ENCODE data around the gene HRCT1. TPM values are rescaled to one million over a fixed set of nuclear protein-coding genes. Genes with fewer than 3 reads are reported as not detected.
A peak's percentile ranks its signal among the peaks of the same experiment; 100 is the strongest.

The HRCT1 gene
- total RNA-seq, 8 experiments from 2014 or later = 0.27 to 1.8 (median 1.0) TPM; not detected in 1

DNA sequence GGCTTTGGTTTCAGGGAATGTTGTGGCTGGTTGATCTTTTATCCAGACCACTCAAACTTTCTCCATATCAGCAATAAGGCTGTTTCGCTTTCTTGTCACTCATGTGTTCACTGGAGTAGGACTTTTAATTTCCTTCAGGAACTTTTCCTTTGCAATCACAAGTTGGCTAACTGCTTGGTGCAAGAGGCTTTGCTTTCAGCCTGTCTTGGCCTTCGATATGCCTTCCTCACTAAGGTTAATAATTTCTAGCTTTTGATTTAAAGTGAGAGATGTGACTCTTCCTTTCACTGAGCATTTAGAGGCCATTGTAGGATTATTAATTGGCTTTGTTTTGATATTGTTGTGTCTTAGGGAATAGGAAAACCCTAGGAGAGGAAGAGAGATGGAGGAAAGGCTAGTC, 7.0 kb upstream of the HRCT1 start:
- Histone ChIP-seq H3K4me3 (no peak overlapping the region), H3K27ac (no peak overlapping the region), H3K4me1 (replicated peaks in 1 of 2) (no peaks in the 10 kb centered on the region)
- ATAC-seq (replicated peaks in 6 of 8) = no peak
- in situ Hi-C loops (cut with MboI; ENCODE audit: low pct_unique_long_range_greater_than_20kb in 2 of 9, low sequenced_read_pairs in 9 of 9, unreplicated experiment in 9 of 9) = loop anchor here in 4 of 9 experiments (25.0 kb wide), 1 partner anchor 112 kb away; the partner anchor contains the start of gene NPR2 (in 4 of the 4)
- WGBS, 10 experiments = 50 to 100% (median 79%) methylated on average over 1 to 2 of the region's 2 CpGs; no CpG with 5 or more reads in 4 of the 10 experiments

DNA sequence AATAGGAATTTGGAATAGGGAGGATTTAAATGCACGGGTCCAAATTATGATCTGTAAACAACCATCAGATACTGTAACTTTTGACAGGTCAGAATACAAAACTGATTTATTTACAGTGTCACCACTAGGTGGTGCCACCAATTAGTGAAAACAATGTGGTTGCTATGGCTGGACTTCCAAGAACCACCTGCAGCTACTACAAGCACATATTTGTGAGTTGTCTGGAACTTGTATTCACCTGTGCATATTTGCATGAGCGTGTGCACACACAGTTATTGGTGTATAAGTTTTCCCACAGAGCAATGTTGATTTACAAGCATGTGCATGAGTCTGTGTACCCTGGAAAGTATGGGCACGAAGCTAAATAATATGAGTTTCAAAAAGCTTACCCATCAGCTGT, 3.0 kb upstream of the HRCT1 start:
- no peak overlapping the region for H3K4me3 ChIP-seq
- H3K4me1 ChIP-seq (replicated peaks in 1 of 2) = peaks cover 9 to 16% of the 10 kb centered on the region in 2 donors
- peak in 1 of 8 experiments; percentile 16 for ATAC-seq (replicated peaks in 6 of 8)
- 0 to 67% (median 33%) methylated on average over 1 to 3 of the region's 3 CpGs; no CpG with 5 or more reads in 1 of the 10 experiments for WGBS, 10 experiments
- H3K27ac ChIP-seq = no peak overlapping the region
- in situ Hi-C loops (cut with MboI; ENCODE audit: low pct_unique_long_range_greater_than_20kb in 2 of 9, low sequenced_read_pairs in 9 of 9, unreplicated experiment in 9 of 9) = loop anchor here in 1 of 9 experiments (10.0 kb wide), 1 partner anchor 122 kb away; no protein-coding TSS in a partner anchor

DNA sequence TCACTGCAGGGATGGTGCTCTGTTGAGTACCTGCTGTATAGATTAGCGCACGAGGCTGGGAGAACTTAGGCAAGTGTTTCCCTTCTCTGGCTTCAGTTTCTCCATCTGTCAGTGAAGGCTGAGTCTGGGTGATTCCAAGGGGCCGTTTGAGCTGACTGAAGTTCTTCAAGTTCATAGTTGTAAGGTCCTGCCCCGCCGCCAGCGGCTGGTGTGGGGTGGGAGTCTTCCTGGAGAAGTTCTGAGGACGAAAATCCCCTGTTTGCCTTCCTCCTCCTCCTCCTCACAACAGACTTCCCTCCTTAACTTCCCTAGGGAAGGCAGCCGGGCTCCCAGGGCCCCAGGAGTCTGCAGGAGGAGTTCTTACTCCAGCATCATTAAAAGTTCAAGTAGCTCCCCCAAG, 1.7 kb upstream of the HRCT1 start:
- Histone ChIP-seq H3K4me1 (replicated peaks in 1 of 2) (peaks cover 15 to 23% of the 10 kb centered on the region in 2 donors), H3K4me3 (no peak overlapping the region), H3K27ac (no peak overlapping the region)
- WGBS, 10 experiments = 50 to 80% (median 67%) methylated on average over 1 to 6 of the region's 8 CpGs; no CpG with 5 or more reads in 3 of the 10 experiments
- no peak for ATAC-seq (replicated peaks in 6 of 8)
- in situ Hi-C loops (cut with MboI; ENCODE audit: low pct_unique_long_range_greater_than_20kb in 2 of 9, low sequenced_read_pairs in 9 of 9, unreplicated experiment in 9 of 9) = loop anchor here in 1 of 9 experiments (10.0 kb wide), 1 partner anchor 120 kb away; no protein-coding TSS in a partner anchor

DNA sequence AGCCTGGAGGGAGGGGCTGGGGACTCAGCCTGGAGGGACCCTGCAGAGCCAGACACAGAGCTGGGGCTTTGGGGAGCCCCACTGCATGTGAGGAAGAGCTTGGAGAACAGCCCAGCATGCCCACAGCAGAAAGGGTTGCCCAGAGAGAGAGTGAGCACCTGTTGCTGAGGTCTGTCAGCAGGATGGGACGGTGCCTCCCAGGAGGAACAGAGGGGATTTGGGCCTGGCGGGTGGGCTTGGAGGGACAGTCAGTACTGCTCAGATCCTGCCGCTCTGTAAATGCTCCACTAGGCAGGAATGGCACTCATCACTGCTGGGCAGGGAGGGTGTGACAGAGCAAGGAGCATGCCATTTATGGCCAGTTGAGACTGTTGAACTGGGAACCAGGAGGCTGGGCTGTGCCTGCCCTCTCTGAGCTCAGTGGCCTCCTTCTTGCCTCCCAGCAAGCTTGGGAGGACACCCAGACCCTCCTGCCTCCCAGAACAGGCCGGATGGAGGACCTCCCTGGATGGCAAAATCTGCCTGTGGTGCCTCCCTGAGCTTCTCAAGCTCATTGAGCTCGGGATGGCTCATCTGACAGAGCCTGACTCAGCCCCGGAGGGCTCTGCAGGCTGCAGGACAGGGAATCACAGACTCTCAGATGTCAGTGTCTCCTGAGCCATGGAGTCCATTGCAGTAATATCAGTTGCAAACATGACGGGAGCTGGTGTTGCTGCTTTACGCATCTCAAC, 786 bp upstream of the HRCT1 start:
- in situ Hi-C loops (cut with MboI; ENCODE audit: low pct_unique_long_range_greater_than_20kb in 2 of 9, low sequenced_read_pairs in 9 of 9, unreplicated experiment in 9 of 9) = loop anchor here in 1 of 9 experiments (10.0 kb wide), 1 partner anchor 120 kb away; no protein-coding TSS in a partner anchor
- H3K4me1 ChIP-seq (replicated peaks in 1 of 2) = peaks cover 15 to 23% of the 10 kb centered on the region in 2 donors
- no peak overlapping the region for H3K4me3 ChIP-seq
- H3K27ac ChIP-seq = no peak overlapping the region
- peak in 2 of 8 experiments; percentile 2 to 15 for ATAC-seq (replicated peaks in 6 of 8)
- 7 to 100% (median 54%) methylated on average over 1 to 4 of the region's 8 CpGs; no CpG with 5 or more reads in 4 of the 10 experiments for WGBS, 10 experiments

DNA sequence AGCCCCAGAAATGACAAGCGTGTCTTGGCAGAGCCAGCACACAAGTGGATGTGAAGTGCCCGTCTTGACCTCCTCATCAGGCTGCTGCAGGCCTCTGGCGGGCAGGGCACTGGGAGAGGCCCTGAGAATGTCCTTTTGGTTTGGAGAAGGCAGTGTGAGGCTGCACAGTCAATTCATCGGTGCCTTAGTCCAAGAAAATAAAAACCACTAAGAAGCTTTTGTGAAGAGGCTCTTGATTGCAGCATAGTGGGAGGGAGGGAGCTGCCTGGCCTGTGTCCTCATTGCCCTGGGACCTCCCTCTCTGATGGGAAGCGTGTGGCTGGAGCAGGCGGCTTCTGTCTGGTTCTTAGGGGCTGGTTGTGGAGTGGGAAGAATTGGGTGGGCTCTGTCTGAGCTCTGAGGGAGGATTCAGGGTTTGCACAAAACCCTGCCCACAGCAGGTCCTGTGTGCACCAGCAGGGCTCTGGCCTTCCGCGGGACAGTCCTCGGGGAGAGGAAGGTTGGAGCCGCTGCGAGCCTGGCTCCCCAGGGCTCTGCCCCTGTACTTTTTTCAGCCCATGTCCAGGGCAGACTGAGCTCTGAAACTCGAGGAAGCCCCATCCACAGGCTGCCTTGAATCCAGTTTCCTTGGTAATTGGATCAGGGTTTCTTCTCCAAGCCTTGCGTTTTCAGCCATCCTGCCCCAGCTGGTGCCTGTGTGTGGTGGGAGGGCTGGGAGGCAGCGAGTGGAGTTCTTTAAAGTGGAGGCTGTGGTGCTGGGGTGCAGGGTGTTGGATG, 1.1 kb downstream of the HRCT1 start:
- Histone ChIP-seq H3K27ac (peak overlapping the region in 1 of 2 donors; percentile 63), H3K4me3 (no peak overlapping the region), H3K4me1 (replicated peaks in 1 of 2) (peaks cover 15 to 23% of the 10 kb centered on the region in 2 donors)
- whole genome bisulfite sequencing, 10 experiments = 10 to 93% (median 66%) methylated on average over 2 to 9 of the region's 14 CpGs; no CpG with 5 or more reads in 3 of the 10 experiments
- in situ Hi-C loops (cut with MboI; ENCODE audit: low pct_unique_long_range_greater_than_20kb in 2 of 9, low sequenced_read_pairs in 9 of 9, unreplicated experiment in 9 of 9) = loop anchor here in 1 of 9 experiments (10.0 kb wide), 1 partner anchor 118 kb away; no protein-coding TSS in a partner anchor
- peak in 7 of 8 experiments; percentile 31 to 65 (median 35) for ATAC-seq (replicated peaks in 6 of 8)

DNA sequence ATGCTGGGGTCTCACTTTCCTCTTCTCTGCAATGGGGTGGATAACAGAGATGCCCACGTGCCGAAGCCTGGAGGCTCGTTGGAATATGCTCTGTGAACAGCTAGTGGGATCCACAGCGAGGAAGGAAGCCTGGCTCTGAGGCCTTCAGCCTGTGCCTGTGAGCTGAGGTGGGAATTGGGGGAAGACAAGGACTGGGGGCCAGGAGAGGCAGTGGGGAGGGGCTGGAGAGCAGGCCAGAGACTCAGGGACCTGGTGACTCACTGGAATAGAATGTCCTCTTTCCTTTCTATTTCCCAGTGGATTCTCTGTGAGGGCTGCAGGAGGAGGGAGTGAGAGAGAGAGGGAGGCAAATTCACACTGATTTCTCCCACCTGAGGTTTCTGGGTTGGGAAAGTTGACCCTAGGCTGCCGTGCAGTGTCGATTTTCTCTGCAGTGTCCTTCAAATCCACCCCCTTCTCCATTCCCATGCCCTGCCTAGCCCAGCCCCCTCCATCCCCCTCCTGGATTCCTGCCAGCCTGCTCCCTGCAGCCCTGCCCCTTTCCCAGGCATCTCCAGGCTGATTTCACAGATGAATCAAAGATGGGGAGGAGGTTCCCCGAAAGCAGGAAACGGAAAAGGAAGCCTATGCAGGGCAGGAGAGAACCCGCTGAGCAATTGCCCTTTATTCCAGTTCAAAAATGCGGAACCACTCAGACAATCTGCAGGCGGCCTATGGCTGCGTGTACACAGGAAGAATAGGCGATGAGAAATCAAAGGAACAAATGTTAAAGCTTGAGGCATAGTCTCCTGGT, 1.9 kb downstream of the HRCT1 start:
- 0 to 100% (median 60%) methylated on average over 1 to 6 of the region's 13 CpGs; no CpG with 5 or more reads in 3 of the 10 experiments for WGBS, 10 experiments
- in situ Hi-C loops (cut with MboI; ENCODE audit: low pct_unique_long_range_greater_than_20kb in 2 of 9, low sequenced_read_pairs in 9 of 9, unreplicated experiment in 9 of 9) = loop anchor here in 1 of 9 experiments (10.0 kb wide), 1 partner anchor 117 kb away; no protein-coding TSS in a partner anchor
- Histone ChIP-seq H3K4me1 (replicated peaks in 1 of 2) (peaks cover 15 to 23% of the 10 kb centered on the region in 2 donors), H3K4me3 (no peak overlapping the region), H3K27ac (peak overlapping the region; percentile 22 to 63)
- peak; percentile 44 to 85 (median 74) for ATAC-seq (replicated peaks in 6 of 8)

DNA sequence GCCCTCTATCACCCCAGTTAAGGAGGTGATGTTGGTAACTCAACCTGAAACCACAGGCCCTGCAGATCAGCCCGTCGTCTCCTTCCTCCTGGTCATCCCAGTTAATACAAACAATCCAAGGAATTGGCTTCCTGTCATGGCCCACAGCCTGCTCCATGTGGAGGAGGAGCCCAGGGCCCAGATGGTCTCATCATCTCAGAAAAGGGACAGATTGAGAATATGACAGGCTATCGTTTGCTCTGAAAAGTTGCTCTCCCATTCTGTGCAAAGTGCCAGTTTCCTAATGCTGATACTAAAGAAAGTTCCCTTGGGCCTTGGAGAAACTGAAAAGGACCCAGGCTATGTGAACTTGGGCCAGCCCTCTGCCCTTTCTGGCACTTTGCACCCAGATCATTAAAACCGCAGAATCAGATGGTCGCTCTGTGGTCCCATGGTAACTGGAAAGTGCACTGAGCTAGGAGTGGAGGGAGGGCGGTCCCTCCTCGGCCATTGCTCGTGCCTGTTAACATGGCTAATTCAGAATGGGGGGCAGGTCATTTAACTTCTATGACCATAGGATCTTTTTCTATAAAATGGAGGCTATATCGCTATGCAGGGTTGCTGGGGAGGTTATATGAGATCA, 2.6 kb downstream of the HRCT1 start:
- Histone ChIP-seq H3K27ac (peak overlapping the region; percentile 22 to 63), H3K4me1 (replicated peaks in 1 of 2) (peaks cover 15 to 23% of the 10 kb centered on the region in 2 donors)

DNA sequence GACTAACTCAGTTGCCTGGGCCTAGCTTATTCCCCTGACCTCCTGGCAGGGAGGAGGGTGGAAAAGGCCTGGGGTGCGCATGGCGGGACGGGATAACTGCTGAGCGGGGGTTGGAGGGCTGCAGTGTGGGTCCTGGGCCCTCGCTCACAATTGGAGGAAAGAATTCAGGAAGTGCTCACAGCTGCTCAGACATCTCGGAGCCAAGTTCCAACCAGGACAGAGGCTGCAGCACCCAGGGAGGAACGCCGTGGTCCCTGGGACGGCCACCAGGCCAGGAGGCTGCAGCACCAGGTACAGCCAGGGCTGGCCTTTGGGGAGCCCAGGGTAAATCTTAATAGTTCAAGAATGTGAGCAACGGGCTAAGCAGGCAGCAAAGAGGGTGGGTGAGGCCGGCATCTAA, 3.3 kb downstream of the HRCT1 start, which contains the start of gene SPAAR:
SPAAR (plus strand) TSS at position 217 of the 400 bp plus-strand sequence. CDS start 974 bp downstream, outside the sequence.
- Histone ChIP-seq H3K27ac (peak within 1 kb of the TSS; percentile 22 to 63), H3K4me1 (replicated peaks in 1 of 2) (peaks cover 15 to 23% of the 10 kb centered on the region in 2 donors), H3K4me3 (no peak within 1 kb of the TSS)
- in situ Hi-C loops (cut with MboI; ENCODE audit: low pct_unique_long_range_greater_than_20kb in 2 of 9, low sequenced_read_pairs in 9 of 9, unreplicated experiment in 9 of 9) = loop anchor here in 1 of 9 experiments (10.0 kb wide), 1 partner anchor 116 kb away; no protein-coding TSS in a partner anchor
- 92 to 100% (median 93%) methylated on average over 1 to 6 of the region's 11 CpGs; no CpG with 5 or more reads in 7 of the 10 experiments for WGBS, 10 experiments
- no peak for ATAC-seq (replicated peaks in 6 of 8)

More for the DNA sequence above, 2.6 kb downstream of the HRCT1 start:
- in situ Hi-C loops (cut with MboI; ENCODE audit: low pct_unique_long_range_greater_than_20kb in 2 of 9, low sequenced_read_pairs in 9 of 9, unreplicated experiment in 9 of 9) = loop anchor here in 1 of 9 experiments (10.0 kb wide), 1 partner anchor 116 kb away; no protein-coding TSS in a partner anchor
- 46 to 100% (median 91%) methylated on average over 1 to 6 of the region's 9 CpGs; no CpG with 5 or more reads in 2 of the 10 experiments for WGBS, 10 experiments
- ATAC-seq (replicated peaks in 6 of 8) = no peak
- no peak overlapping the region for H3K4me3 ChIP-seq

DNA sequence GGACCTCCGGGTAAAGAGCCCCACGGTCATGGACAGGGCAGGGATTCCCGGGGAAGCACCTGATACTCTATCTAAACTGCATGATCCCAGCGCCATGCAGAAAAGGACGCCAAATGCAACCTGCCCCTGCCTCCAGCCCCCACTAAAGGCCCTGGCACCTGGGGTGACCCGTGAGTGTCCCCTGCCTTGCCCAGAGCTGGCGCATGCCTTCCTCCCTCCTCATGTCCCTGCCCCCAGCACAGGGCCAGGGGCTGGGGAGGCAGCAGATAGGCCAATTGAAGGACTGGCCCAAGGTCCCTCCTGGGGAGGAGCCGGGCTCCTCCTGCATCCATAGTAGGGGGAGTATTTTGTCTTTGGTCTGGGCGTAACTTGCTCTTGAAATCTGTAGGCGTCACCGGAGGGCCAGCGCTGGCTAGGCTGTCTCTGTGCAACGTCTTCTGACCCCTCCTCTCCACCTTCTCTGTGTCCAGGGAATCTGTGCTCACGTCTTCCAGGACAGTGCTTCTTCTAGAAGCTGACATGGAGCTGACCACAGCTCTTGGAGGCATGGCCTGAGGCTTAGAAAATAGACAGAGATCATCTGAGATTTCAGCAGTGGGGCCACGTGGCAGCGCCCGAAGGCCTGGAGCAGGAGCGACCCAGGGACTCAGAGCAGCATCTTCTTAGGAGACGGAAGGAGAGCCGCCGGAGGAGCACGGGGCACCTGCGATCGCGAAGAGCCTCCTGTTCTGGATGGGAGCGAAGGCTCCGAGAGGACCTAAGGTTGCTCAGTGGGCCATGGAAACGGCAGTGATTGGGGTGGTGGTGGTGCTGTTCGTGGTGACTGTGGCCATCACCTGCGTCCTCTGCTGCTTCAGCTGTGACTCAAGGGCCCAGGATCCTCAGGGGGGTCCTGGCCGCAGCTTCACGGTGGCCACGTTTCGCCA, 3.9 kb downstream of the HRCT1 start:
- H3K4me3 ChIP-seq = no peak overlapping the region
- H3K4me1 ChIP-seq (replicated peaks in 1 of 2) = peaks cover 15 to 27% of the 10 kb centered on the region in 2 donors
- WGBS, 10 experiments = 80 to 100% (median 91%) methylated on average over 1 to 12 of the region's 34 CpGs; no CpG with 5 or more reads in 3 of the 10 experiments
- H3K27ac ChIP-seq = no peak overlapping the region
- no peak for ATAC-seq (replicated peaks in 6 of 8)
- in situ Hi-C loops (cut with MboI; ENCODE audit: low pct_unique_long_range_greater_than_20kb in 2 of 9, low sequenced_read_pairs in 9 of 9, unreplicated experiment in 9 of 9) = loop anchor here in 1 of 9 experiments (10.0 kb wide), 1 partner anchor 115 kb away; no protein-coding TSS in a partner anchor

DNA sequence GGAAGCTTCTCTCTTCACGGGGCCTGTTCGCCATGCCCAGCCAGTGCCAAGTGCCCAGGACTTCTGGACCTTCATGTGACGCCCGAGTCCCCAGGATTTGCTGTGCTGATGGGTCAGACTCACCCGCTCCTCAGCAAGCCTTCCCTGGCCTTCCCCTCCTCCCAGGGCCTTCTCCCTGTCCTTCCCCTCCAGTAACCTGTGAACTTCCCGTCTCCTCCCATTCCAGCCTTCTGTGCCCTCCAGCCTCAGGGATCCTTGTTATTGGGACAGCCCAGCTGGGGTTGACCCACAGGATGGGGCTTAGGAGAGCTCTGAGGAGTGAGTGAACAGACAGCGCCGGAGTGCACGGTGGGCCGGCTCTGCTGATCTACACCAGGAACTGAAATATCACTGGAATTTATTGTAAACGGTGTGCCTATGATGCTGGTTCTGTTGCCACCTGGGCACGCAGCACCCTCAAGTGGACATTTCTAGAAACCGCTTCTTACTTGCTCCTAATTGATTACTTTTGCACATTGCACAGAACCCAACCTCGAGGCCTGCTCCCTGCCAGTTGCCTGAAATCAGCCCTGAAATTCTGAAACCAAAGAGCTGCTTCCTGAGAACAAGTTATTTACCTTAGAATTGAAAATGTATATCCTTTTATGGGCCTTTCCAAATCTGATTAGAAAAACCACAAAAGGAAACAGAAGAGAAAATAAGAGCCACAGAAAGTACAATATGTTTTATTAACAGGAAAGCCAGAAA, 4.8 kb downstream of the HRCT1 start:
- peak in 1 of 8 experiments; percentile 20 for ATAC-seq (replicated peaks in 6 of 8)
- WGBS, 10 experiments = 17 to 81% (median 51%) methylated on average over 1 to 8 of the region's 14 CpGs; no CpG with 5 or more reads in 2 of the 10 experiments
- Histone ChIP-seq H3K4me3 (no peak overlapping the region), H3K27ac (no peak overlapping the region), H3K4me1 (replicated peaks in 1 of 2) (peaks cover 15 to 27% of the 10 kb centered on the region in 2 donors)
- in situ Hi-C loops (cut with MboI; ENCODE audit: low pct_unique_long_range_greater_than_20kb in 2 of 9, low sequenced_read_pairs in 9 of 9, unreplicated experiment in 9 of 9) = no loop called here
